Activated naive CD4-positive, alpha-beta T cell treated with anti-CD3 and anti-CD28 coated beads, Interleukin-2, amount 50 U/mL, for 16 hours (primary cell): Measurements from ENCODE around the gene CNPY4.

Source experiments
- DNase-seq: peaks from one replicate; pipeline ENCODE4 v3.0.0-alpha.2; 2020

CNPY4 gene

DNA sequence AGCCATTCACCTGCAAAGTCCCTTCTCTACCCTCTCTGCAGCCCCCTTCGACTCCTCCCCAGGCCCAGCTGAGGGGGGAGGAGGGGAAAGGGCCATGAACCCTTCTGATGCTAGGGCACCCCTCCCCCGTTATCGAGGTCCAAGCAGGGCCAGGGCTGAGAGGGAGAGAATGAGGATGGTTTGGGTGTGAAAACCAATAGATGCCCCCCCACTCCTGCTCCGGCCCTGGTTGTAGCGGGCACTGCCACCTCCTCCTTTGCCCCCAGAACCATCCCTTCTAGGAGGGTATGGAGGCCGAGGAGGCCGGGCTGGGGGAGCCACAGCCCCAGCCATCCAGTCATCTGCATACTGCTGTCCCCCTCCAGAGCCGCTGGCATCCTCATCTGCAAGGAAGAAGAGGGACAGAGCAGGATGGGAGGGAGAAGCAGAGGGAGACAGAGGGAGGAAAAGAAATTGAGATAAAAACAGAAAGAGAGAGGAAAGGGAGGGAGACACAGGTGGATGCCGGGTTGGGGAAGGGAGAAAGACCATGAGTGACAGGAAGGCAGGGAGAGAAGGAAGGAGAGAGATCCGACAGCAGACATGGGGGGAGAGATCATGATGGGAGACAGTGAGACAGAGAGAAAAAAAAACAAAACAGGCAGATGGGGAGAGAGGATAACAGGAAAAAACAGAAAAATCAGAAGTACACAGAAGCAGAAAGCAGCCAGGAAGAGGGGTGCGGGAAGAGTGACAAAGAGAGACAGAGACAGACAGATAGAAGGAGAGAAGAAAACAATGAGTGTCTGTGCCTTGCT is 50.9 kb downstream of the CNPY4 start:
- DNase-seq = no peak

DNA sequence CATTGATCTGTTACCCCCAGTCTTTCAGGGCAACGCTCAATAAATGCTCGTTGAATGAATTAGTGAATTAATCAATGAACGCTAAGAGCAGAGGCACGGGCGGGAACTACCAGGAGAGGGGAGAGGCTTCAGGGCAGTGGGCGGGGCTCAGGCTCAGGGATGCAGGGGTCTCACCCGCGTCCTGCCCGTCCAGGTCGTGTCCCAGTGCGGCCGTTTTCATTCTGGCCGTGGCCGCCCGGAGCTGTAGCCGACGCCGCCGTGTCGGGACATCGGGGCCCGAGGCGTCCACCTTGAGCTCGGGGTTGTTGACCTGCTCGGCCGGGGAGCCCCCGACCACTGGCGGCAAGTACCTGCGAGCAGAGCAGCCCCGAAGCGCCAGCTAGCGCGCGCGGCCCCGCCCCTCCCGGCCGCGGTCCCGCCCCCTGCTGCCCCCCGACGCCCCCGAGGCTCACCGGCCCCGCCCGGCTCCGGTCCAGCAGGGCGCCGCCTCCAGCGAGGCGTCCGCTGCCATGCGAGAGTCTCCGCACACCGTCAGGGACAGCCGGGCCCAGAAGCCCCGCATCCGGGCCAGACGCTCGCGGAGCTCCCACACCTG is 51.8 kb downstream of the CNPY4 start:
- peak; percentile 37 for DNase-seq

DNA sequence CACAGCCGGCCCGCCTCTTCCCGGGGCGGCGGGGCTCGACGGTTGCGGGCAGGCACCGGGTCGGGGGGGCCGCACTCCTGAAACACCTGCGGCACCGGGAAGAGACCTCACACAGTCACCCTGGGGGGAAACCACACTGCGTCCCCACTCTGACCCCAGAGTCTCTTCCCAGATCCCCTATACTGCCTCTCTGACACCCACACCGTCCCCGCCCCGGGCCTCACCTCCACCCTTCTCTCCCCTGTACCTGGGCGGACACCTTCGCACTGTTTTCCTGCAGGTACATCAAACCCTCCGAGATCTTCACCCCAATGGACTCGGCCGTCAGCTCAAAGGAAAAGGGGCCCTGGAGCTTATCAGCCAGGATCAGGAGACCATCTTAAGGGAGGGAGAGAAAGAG is 52.4 kb downstream of the CNPY4 start:
- no peak for DNase-seq

DNA sequence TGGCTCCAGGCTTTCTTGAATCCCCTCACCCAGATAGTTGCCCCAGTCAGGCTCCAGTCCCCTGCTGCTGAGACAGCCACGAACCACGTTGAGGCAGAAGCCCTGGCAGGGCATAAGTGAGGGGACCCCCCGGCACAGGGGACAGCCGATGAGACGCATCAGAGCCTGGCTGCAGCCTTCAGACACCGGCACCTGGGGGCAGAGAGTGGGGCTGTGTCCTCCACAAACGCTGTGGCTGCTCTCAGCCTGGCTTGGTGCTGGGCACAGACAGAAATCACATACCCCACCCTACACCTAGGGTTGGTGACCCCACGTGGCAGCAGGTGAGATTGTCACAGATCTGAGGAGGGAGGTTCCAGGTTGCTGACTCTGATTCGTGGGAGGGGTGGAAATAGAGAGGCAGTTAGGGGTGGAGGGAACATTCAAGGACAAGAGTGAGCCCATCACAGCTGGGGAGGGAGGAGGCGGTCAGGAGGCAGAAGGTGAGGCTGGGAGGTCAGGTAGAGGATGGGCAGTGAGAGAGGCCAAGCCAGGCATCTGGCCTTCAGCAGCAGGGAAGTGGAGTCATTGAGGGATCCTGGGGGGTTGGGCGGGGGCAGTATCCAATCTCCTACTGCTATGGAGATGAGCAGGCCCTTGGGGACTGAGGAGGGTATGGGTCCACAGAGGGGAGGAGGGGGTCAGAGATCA is 54.5 kb downstream of the CNPY4 start:
- no peak for DNase-seq

DNA sequence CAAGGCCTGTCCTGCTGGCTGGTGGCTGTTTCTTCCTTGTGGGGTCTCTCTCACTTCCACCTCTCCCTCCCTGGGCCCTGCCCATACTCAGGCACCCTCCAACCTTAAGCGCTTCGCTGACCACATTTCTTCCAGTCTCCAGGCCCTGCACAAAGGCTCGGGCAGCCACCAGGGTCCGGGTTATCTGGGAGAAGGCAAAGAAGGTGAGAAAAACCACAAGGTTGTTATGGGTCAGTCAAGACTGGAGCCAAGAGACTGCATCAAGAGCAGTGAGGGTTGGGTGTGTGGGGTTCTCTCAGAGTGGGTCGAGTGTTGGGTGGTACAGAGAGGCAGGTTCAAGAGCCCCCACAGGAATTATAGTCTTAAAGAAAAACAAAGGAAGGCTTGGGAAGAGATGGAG is 55.1 kb downstream of the CNPY4 start:
- no peak for DNase-seq
